Activated CD8-positive, alpha-beta memory T cell treated with anti-CD3 and anti-CD28 coated beads, Interleukin-2, amount 10 ng/mL, durations not matched to agents 7 days and 5 days (primary cell): ENCODE data around the gene ETFA. TPM values are rescaled to one million over a fixed set of nuclear protein-coding genes. Genes with fewer than 3 reads are reported as not detected.
"Not testable (repeated sequence)": the region's sequence is repeated elsewhere in the genome, so short reads cannot be mapped to it uniquely, and the experiment has no call there.

Experiments used
- ATAC-seq: fragments of 150-1000 bp; cut with Tn5 transposase; one replicate; pipeline ENCODE4 v1.10.0; 2021; ENCODE audit warnings: moderate library complexity
- CTCF ChIA-PET: fragments of 350-600 bp; sonication (Branson Sonifier 250); formaldehyde crosslinking; loops from one replicate; lab custom pipeline; 2021; ENCODE audit warnings: antibody characterized with exemption; lab: Charles Lee
- DNase-seq: peaks from one replicate; pipeline ENCODE4 v3.0.0-alpha.2; 2020
- H3K27ac Mint-ChIP-seq: one replicate; pipeline ENCODE4 v1.8.0; 2021; ENCODE audit warnings: mild to moderate bottlenecking, mixed read lengths
- H3K27me3 Mint-ChIP-seq: one replicate; pipeline ENCODE4 v1.8.0; 2021; ENCODE audit warnings: mixed read lengths
- H3K36me3 Mint-ChIP-seq: one replicate; pipeline ENCODE4 v1.8.0; 2021; ENCODE audit warnings: mild to moderate bottlenecking, mixed read lengths
- H3K4me1 Mint-ChIP-seq: one replicate; pipeline ENCODE4 v1.8.0; 2021; ENCODE audit warnings: mixed read lengths
- H3K4me3 Mint-ChIP-seq: one replicate; pipeline ENCODE4 v1.8.0; 2021; ENCODE audit warnings: mild to moderate bottlenecking, moderate library complexity, mixed read lengths
- H3K9me3 Mint-ChIP-seq: one replicate; pipeline ENCODE4 v1.8.0; 2022; ENCODE audit warnings: low read depth, mixed read lengths
- total RNA-seq, 2 experiments: library from RNA; stranded (reverse); gene quantifications; one replicate each; pipeline ENCODE4 v1.2.3, GENCODE V29; 2021

ETFA gene
- total RNA-seq, 2 experiments from 2014 or later = 119 to 142 TPM

- Mint-ChIP-seq H3K4me3 (no peak overlapping the region), H3K9me3 (no peaks in the 10 kb centered on the region), H3K4me1 (no peaks in the 10 kb centered on the region), H3K27me3 (peaks cover 66% of the 10 kb centered on the region), H3K27ac (no peak overlapping the region), H3K36me3 (no peaks in the 10 kb centered on the region)
- CTCF ChIA-PET = no interaction called here
- no peak for ATAC-seq
- DNase-seq = no peak
These were observed 16.9 kb upstream of the ETFA start for GRCh38 chr15:76328106-76328696.

DNA sequence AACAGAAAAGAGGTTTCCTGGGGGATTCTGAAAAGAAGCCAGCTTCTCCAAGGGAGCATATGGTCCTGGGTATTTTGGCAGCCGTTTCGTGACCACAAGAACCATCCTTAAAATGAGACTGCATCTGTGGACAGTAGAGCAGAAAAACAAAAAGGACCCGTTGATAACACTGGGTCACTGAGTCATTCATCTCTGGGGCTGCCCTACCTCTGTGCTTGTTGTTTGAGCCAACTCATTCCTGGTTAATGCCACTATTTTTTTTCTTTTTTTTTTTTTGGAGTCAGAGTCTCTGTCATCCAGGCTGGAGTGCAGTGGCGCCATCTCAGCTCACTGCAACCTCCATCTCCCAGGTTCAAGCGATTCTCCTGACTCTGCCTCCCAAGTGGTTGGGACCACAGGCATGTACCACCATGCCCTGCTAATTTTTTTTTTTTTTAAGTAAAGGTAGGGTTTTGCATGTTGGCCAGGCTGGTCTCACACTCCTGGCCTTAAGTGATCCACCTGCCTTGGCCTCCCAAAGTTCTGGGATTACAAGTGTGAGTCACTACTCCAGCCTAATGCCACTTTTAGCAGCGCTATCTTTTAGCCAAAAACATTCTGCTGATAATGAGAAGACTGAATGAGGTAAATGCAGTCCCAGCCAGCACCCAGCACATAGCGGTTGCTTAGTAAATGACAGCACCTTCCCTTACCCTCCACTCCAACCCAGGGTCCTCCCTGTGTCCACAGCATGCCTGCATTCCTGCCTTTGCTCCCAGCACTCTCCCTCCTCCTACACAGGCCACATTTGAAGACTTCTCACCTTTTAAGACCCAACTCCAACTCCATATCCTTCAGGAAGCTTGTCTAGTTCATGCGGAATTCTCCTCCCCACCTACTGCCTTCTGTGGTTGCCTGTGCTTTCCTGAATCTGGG is 16.2 kb upstream of the ETFA start:
- Mint-ChIP-seq H3K27ac (no peak overlapping the region), H3K27me3 (peaks cover 69% of the 10 kb centered on the region), H3K4me3 (no peak overlapping the region), H3K4me1 (no peaks in the 10 kb centered on the region), H3K36me3 (no peaks in the 10 kb centered on the region), H3K9me3 (no peaks in the 10 kb centered on the region)
- ATAC-seq (no peak), DNase-seq (no peak)
- CTCF ChIA-PET = no interaction called here

GRCh38 chr15:76325704-76326103 is 14.4 kb upstream of the ETFA start:
- ATAC-seq (no peak), DNase-seq (no peak)
- no peaks in the 10 kb centered on the region for H3K4me1 Mint-ChIP-seq
- no peaks in the 10 kb centered on the region for H3K36me3 Mint-ChIP-seq
- no peaks in the 10 kb centered on the region for H3K9me3 Mint-ChIP-seq
- peaks cover 78% of the 10 kb centered on the region for H3K27me3 Mint-ChIP-seq
- CTCF ChIA-PET = interaction anchor here (1.3 kb wide), 1 partner anchor 10 kb away, joined by 3 read pairs; the partner anchor contains the start of gene ISL2
- H3K27ac Mint-ChIP-seq = no peak overlapping the region
- H3K4me3 Mint-ChIP-seq = no peak overlapping the region

DNA sequence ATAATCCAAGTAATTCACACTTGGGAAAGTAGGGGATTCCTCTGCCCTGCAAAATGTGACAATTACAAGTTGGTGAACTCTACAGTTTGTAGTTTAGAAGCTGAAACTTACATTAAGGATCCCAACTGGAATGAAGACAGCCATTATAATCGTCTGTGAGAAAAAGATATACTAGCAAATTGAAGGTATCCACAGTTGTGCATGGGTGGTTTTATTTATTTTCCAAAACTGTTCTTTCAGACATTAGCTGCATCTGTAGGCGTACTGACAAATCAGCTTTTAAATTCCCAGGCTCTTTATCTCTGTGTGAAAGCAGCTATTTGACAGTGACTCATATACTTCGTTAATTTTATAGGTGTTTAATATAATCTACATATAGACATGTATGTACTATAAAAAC is 12.8 kb upstream of the ETFA start:
- Mint-ChIP-seq H3K27ac (no peak overlapping the region), H3K9me3 (no peaks in the 10 kb centered on the region), H3K4me3 (no peak overlapping the region), H3K27me3 (peaks cover 71% of the 10 kb centered on the region), H3K36me3 (no peaks in the 10 kb centered on the region), H3K4me1 (peaks cover 2% of the 10 kb centered on the region)
- CTCF ChIA-PET = interaction anchor here (1.1 to 2.2 kb wide), 2 partner anchors 9 to 11 kb away, joined by 3 to 7 read pairs; no protein-coding TSS in a partner anchor
- ATAC-seq (no peak), DNase-seq (no peak)

GRCh38 chr15:76321602-76322001 is 10.3 kb upstream of the ETFA start:
- Mint-ChIP-seq H3K4me3 (no peak overlapping the region), H3K4me1 (peaks cover 2% of the 10 kb centered on the region), H3K9me3 (no peaks in the 10 kb centered on the region), H3K27me3 (peaks cover 51% of the 10 kb centered on the region), H3K36me3 (no peaks in the 10 kb centered on the region), H3K27ac (no peak overlapping the region)
- CTCF ChIA-PET = no interaction called here
- DNase-seq = no peak
- no peak for ATAC-seq

DNA sequence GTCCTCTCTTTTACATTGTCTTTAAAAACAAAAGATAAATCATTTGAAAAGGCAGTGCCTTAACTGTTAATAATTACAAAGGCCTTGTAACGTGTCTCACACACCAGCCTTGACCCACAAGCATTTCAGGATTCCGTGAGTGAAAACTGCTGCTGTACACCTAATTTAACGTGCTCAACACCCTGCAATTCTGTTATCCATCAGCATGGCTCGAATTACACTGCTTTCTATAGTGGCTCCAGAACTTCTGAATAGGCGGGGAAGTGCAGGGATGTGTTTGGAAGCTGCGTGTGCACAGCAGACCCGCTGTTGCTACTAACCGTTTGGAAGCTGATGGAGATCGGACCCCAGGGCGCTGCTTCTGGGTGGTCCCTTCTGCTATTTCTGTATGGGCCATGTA is 9.9 kb upstream of the ETFA start:
- ATAC-seq (no peak), DNase-seq (no peak)
- Mint-ChIP-seq H3K36me3 (no peaks in the 10 kb centered on the region), H3K27ac (no peak overlapping the region), H3K4me1 (peaks cover 2% of the 10 kb centered on the region), H3K27me3 (peaks cover 49% of the 10 kb centered on the region), H3K9me3 (no peaks in the 10 kb centered on the region), H3K4me3 (no peak overlapping the region)
- CTCF ChIA-PET = no interaction called here

DNA sequence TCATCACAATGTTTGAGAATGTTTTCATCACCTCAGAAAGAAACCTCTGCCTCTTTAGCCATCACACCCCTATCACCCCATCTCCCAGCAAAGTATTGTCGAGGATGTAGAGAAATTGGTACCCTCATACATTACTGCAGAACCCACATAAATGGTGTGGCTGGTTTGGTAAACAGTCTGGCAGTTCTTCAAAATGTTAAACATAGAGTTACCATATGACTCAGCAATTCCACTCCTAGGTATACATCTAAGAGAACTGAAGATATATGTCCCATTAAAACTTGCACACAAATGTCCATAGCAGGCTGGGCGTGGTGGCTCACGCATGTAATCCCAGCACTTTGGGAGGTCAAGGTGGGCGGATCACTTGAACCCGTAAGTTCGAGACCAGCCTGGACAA is 8.7 kb upstream of the ETFA start:
- H3K9me3 Mint-ChIP-seq = no peaks in the 10 kb centered on the region
- no peak overlapping the region for H3K4me3 Mint-ChIP-seq
- no peaks in the 10 kb centered on the region for H3K36me3 Mint-ChIP-seq
- CTCF ChIA-PET = no interaction called here
- H3K4me1 Mint-ChIP-seq = peaks cover 2% of the 10 kb centered on the region
- no peak for DNase-seq
- no peak for ATAC-seq
- H3K27me3 Mint-ChIP-seq = peaks cover 37% of the 10 kb centered on the region
- H3K27ac Mint-ChIP-seq = no peak overlapping the region

DNA sequence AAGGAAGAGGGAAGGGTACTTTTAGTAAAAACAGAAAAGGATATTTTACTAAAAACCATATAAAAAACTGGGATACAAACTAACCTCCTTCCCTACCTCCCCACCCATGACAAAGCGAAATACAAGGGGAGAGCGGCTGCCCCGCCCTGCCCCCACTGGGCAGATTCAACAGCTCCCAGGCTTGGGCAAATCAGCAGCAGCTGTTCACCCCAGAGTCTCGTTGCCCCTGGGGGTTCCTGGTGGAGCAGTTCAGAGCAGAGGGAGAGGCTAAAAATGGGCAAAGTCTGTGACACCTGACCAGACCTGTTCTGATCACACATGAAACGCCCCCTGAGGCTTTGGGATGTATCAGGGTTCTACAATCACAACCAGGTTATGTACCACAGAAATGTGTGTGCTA is 2.5 kb upstream of the ETFA start:
- H3K9me3 Mint-ChIP-seq = no peaks in the 10 kb centered on the region
- DNase-seq = no peak
- no peaks in the 10 kb centered on the region for H3K27me3 Mint-ChIP-seq
- CTCF ChIA-PET = interaction anchor here (0.9 to 1.2 kb wide), 2 partner anchors 10 to 22 kb away, joined by 3 read pairs; no protein-coding TSS in a partner anchor
- no peak overlapping the region for H3K27ac Mint-ChIP-seq
- peaks cover 23% of the 10 kb centered on the region for H3K4me1 Mint-ChIP-seq
- peaks cover 5% of the 10 kb centered on the region for H3K36me3 Mint-ChIP-seq
- ATAC-seq = no peak
- no peak overlapping the region for H3K4me3 Mint-ChIP-seq

GRCh38 chr15:76313175-76313567 is 1.9 kb upstream of the ETFA start:
- not testable (repeated sequence) for DNase-seq, H3K27me3 Mint-ChIP-seq

DNA sequence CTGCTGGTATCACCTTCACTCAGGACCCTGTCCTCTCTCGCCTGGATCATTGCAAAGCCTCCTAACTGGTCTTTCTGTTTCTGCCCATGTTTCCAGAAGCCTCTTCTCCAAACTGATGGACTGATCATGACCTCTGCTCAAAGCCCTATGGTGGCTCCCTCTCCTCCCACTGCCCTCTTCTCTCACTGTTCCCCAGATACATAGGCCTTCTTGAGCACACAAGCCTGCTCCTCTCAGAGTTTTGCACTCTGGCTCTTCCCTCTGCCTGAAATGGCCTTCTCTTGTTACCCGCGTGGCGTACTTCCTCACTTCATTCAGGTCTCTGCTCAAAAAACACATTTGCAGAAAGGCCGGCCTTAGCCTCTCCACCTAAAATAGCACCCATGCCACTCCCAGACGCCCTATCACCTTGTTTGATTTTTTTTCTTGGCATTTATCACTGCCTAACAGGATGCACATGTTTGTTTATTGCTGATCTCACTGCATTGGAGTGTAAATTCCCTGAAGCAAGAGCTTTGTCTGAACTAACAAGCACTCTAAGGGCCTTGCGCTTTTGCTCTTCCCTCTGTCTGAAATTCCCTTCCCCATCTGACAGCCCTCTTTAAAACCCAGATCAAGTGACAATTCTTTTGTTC is 1.4 kb upstream of the ETFA start:
- Mint-ChIP-seq H3K4me3 (peak overlapping the region; percentile 3), H3K27me3 (no peaks in the 10 kb centered on the region), H3K27ac (no peak overlapping the region), H3K4me1 (peaks cover 30% of the 10 kb centered on the region), H3K9me3 (no peaks in the 10 kb centered on the region), H3K36me3 (peaks cover 13% of the 10 kb centered on the region)
- CTCF ChIA-PET = interaction anchor here (0.9 to 1.2 kb wide), 2 partner anchors 11 to 23 kb away, joined by 3 read pairs; no protein-coding TSS in a partner anchor
- no peak for DNase-seq
- no peak for ATAC-seq

More at GRCh38 chr15:76313175-76313567, 1.9 kb upstream of the ETFA start:
- not testable (repeated sequence) for H3K4me3 Mint-ChIP-seq, H3K27ac Mint-ChIP-seq, H3K9me3 Mint-ChIP-seq, ATAC-seq
- Mint-ChIP-seq H3K36me3 (peaks cover 11% of the 10 kb centered on the region), H3K4me1 (peaks cover 29% of the 10 kb centered on the region)
- CTCF ChIA-PET = interaction anchor here (0.9 to 1.2 kb wide), 2 partner anchors 10 to 23 kb away, joined by 3 read pairs; no protein-coding TSS in a partner anchor

DNA sequence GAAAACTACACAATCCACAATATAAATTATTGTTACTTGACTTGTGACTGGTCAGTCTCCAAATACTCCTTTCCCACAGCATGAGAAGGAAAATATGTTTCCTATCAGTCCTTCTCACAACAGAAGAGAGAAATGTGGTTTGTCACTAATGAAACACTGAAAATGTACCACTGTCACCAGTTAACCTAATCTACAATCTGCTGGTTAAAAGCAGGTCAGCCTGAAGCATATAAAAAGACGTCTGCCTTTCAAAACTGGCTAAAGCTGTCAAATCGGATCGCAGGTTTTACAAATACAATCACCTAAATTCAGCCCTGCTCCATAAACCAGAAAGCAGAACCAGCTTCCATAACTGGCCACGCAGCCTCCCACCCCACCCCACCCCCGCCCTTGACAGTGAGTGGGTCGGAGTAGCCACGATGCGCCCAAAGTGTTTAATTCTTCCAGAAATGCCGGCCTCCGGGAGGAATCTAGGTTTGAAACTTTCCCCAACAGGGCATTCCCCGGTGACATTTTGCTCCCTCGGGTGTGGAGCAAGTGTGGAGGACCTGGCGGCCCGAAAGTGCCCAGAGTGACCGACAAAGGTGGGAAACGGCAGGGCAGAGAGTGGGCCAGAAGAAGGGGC is 682 bp downstream of the ETFA start:
- H3K9me3 Mint-ChIP-seq = no peaks in the 10 kb centered on the region
- H3K27ac Mint-ChIP-seq = peak overlapping the region; percentile 83
- H3K36me3 Mint-ChIP-seq = peaks cover 16% of the 10 kb centered on the region
- peak; percentile 1 for ATAC-seq
- CTCF ChIA-PET = interaction anchor here (1.4 kb wide), 1 partner anchor 20 kb away, joined by 4 read pairs; no protein-coding TSS in a partner anchor
- peaks cover 35% of the 10 kb centered on the region for H3K4me1 Mint-ChIP-seq
- peak overlapping the region; percentile 85 for H3K4me3 Mint-ChIP-seq
- DNase-seq = no peak
- no peaks in the 10 kb centered on the region for H3K27me3 Mint-ChIP-seq

GRCh38 chr15:76309601-76310330 is 1.5 kb downstream of the ETFA start:
- Mint-ChIP-seq H3K27ac (peak overlapping the region; percentile 28), H3K36me3 (peaks cover 19% of the 10 kb centered on the region), H3K9me3 (peaks cover 3% of the 10 kb centered on the region), H3K4me1 (peaks cover 36% of the 10 kb centered on the region), H3K27me3 (no peaks in the 10 kb centered on the region), H3K4me3 (peak overlapping the region; percentile 85)
- no peak for ATAC-seq
- CTCF ChIA-PET = interaction anchor here (0.7 to 1.1 kb wide), 3 partner anchors 23 to 48 kb away, joined by 3 to 4 read pairs (median 4); no protein-coding TSS in a partner anchor
- no peak for DNase-seq
